Measurements from ENCODE around the gene TMEM132A.

TMEM132A gene

DNA sequence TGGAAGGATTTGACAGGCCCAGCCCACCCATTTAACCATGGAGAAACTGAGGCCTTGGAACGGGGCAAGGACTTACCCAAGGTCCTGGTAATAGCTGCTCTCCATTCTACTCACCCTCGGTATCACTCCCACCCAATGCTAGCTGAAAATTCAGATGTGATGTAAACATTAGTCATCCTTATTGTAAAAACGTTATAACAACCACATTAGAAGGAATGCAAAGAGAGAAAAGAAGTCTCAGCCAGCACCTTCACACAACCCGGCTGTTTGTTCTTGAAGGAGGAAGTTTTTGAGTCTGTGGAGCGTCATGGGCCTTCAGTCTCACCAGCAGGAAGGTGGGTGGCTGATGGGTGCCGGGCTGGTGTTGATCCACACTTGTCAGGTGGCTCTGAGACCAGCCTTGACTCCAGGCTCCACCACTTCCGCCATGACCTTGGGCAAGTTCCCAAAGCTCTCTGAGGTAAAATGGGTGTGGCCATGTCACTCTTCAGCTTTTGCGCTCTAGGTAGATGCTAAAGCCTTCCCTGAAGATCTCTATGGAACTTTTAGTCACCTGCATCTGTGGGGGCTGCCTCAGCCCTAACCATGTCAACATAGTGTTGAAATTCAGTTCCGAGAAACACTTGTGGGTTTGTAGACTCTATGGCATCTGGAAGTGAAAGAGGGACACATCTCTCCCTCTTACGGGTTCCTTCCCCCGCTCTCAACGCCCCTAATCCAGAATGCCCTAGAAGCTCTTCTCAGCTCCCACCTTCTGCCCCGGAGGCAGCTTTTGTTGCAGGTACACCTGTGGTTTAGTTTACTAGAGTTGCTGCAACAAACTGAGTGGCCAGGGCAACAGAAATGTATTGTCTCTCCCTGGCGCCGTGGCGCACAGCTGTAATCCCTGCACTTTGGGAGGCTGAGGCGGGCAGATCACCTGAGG is 62.0 kb downstream of the TMEM132A start:
- DNase-seq (ENCODE audit: low read depth, low spot score), result no peak

Data from brain pericyte (primary cell).